HepG2 (cell line): ENCODE results near the gene ANKZF1. TPM values are rescaled to one million over a fixed set of nuclear protein-coding genes. Genes with fewer than 3 reads are reported as not detected.

Experiments used
- AGO1 ChIP-seq: fragments of 200-400 bp; formaldehyde crosslinking; IDR thresholded peaks from 2 replicates; pipeline ENCODE4 v1.6.1; 2017; ENCODE audit warnings: mild to moderate bottlenecking, low read depth, low read length, moderate library complexity; ENCODE audit not compliant: poor library complexity, severe bottlenecking
- DDIT3 ChIP-seq: sonication (generic); formaldehyde crosslinking; IDR thresholded peaks from 2 replicates; pipeline ENCODE4 v1.4.0; 2020; ENCODE audit warnings: mild to moderate bottlenecking, missing genetic modification reagents
- EZH2 ChIP-seq: conservative IDR thresholded peaks from 2 replicates; pipeline ENCODE4 v1.6.1; 2012; ENCODE audit warnings: mild to moderate bottlenecking, low read depth, low read length, moderate library complexity
- NR2F2 ChIP-seq: IDR thresholded peaks from 2 replicates; pipeline ENCODE4 v1.6.1; 2012; ENCODE audit warnings: low read depth, inconsistent platforms, borderline replicate concordance
- RBM39 ChIP-seq: fragments of 200-400 bp; formaldehyde crosslinking; IDR thresholded peaks from one replicate; pipeline ENCODE4 v1.6.1; 2018; ENCODE audit warnings: antibody characterized with exemption, mild to moderate bottlenecking, low read depth, low read length; ENCODE audit not compliant: poor library complexity, severe bottlenecking
- TCF7L2 ChIP-seq: IDR thresholded peaks from 2 replicates; pipeline ENCODE4 v1.6.1; 2011; ENCODE audit warnings: mild to moderate bottlenecking, low read depth, low read length, moderate library complexity
- TFDP2 ChIP-seq: sonication (generic); formaldehyde crosslinking; IDR thresholded peaks from 2 replicates; pipeline ENCODE4 v1.4.0; 2020; ENCODE audit warnings: missing genetic modification reagents
- THRA ChIP-seq: sonication (generic); formaldehyde crosslinking; IDR thresholded peaks from 2 replicates; pipeline ENCODE4 v1.4.0; 2020; ENCODE audit warnings: missing genetic modification reagents, borderline replicate concordance
- ZBTB21 ChIP-seq: sonication (generic); formaldehyde crosslinking; IDR thresholded peaks from 2 replicates; pipeline ENCODE4 v1.4.0; 2020; ENCODE audit warnings: missing genetic modification reagents
- ZNF180 ChIP-seq: sonication (generic); formaldehyde crosslinking; IDR thresholded peaks from 2 replicates; pipeline ENCODE4 v1.4.0; 2020; ENCODE audit warnings: low read depth, missing genetic modification reagents, borderline replicate concordance
- ZNF329 ChIP-seq: sonication (generic); formaldehyde crosslinking; IDR thresholded peaks from 2 replicates; pipeline ENCODE4 v1.9.0; 2021; ENCODE audit warnings: low read depth, mild to moderate bottlenecking, missing genetic modification reagents
- ZNF616 ChIP-seq: sonication (generic); formaldehyde crosslinking; IDR thresholded peaks from 2 replicates; pipeline ENCODE4 v1.5.0; 2020; ENCODE audit warnings: low read depth, mild to moderate bottlenecking, missing genetic modification reagents
- ZNF629 ChIP-seq: sonication (generic); formaldehyde crosslinking; conservative IDR thresholded peaks from 2 replicates; pipeline ENCODE4 v1.5.0; 2020; ENCODE audit warnings: missing genetic modification reagents
- ZNF652 ChIP-seq: IDR thresholded peaks from 2 replicates; pipeline ENCODE4 v1.6.1; 2016; ENCODE audit warnings: low read depth, borderline replicate concordance
- ZNF790 ChIP-seq: sonication (generic); formaldehyde crosslinking; IDR thresholded peaks from 2 replicates; pipeline ENCODE4 v1.8.0; 2022; ENCODE audit warnings: missing genetic modification reagents, mild to moderate bottlenecking, borderline replicate concordance
- polyA plus RNA-seq, 8 experiments: library from polyadenylated mRNA; depleted of rRNA in 3 of 8; stranded (reverse) in 7 of 8; unstranded in 1 of 8; fragments of >200 nt; fragmentation: Illumina TruSeq in 4 of 8; extraction: Trizol in 4 of 8; gene quantifications; 2 replicates each; pipeline versions ENCODE4 v1.2.1 to v1.2.3, GENCODE V29; 2011 to 2016; ENCODE audit warnings: low read depth in 4 of 8, missing spikeins in 1 of 8, mixed read lengths in 1 of 8; ENCODE audit not compliant: insufficient read depth in 1 of 8
- total RNA-seq, 5 experiments: library from RNA; depleted of rRNA; stranded (reverse); fragments of >200 nt; fragmentation: Illumina TruSeq; extraction: Trizol; gene quantifications; 2 replicates each; pipeline ENCODE4 v1.2.3, GENCODE V29; 2016; ENCODE audit warnings: low read depth in 1 of 5
- TF ChIP-seq, protein P1 (sequence below): sonication (generic); formaldehyde crosslinking; conservative IDR thresholded peaks from 2 replicates; pipeline ENCODE4 v1.4.0; 2020; ENCODE audit warnings: missing genetic modification reagents
- TF ChIP-seq, protein P2 (sequence below): IDR thresholded peaks from 2 replicates; pipeline ENCODE4 v1.6.1; 2018; ENCODE audit warnings: missing genetic modification reagents, mild to moderate bottlenecking, missing compliant biosample characterization
- TF ChIP-seq, protein P3 (sequence below): sonication (generic); formaldehyde crosslinking; conservative IDR thresholded peaks from 2 replicates; pipeline ENCODE4 v1.8.0; 2022; ENCODE audit warnings: low read depth, missing genetic modification reagents
- TF ChIP-seq, protein P4 (sequence below): sonication (generic); formaldehyde crosslinking; IDR thresholded peaks from 2 replicates; pipeline ENCODE4 v1.4.0; 2020; ENCODE audit warnings: missing genetic modification reagents

ANKZF1 gene
- total and polyA plus RNA-seq, 2 of the 13 experiments (the other 11 are each of a cell fraction or from before 2014, with no cell fraction given): 25.3 to 128 TPM

GRCh38 chr2:219245148-219245898 is 15.7 kb downstream of the ANKZF1 start, which contains the start of the genes GLB1L and STK16 (continued):
- TF ChIP-seq, protein P1, sequence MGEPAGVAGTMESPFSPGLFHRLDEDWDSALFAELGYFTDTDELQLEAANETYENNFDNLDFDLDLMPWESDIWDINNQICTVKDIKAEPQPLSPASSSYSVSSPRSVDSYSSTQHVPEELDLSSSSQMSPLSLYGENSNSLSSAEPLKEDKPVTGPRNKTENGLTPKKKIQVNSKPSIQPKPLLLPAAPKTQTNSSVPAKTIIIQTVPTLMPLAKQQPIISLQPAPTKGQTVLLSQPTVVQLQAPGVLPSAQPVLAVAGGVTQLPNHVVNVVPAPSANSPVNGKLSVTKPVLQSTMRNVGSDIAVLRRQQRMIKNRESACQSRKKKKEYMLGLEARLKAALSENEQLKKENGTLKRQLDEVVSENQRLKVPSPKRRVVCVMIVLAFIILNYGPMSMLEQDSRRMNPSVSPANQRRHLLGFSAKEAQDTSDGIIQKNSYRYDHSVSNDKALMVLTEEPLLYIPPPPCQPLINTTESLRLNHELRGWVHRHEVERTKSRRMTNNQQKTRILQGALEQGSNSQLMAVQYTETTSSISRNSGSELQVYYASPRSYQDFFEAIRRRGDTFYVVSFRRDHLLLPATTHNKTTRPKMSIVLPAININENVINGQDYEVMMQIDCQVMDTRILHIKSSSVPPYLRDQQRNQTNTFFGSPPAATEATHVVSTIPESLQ (CRISPR knock-in tag): 0 out of 2 replicates have a peak, but pooled peaks have one; percentile 61
- TF ChIP-seq DDIT3: no peak
- no peak for TF ChIP-seq ZNF616 (CRISPR knock-in tag)
- TF ChIP-seq ZBTB21 (CRISPR knock-in tag): peak; percentile 42; the same call in 1 of the 2 replicates
- TF ChIP-seq, protein P2, sequence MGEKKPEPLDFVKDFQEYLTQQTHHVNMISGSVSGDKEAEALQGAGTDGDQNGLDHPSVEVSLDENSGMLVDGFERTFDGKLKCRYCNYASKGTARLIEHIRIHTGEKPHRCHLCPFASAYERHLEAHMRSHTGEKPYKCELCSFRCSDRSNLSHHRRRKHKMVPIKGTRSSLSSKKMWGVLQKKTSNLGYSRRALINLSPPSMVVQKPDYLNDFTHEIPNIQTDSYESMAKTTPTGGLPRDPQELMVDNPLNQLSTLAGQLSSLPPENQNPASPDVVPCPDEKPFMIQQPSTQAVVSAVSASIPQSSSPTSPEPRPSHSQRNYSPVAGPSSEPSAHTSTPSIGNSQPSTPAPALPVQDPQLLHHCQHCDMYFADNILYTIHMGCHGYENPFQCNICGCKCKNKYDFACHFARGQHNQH: peak; percentile 94
- TF ChIP-seq TFDP2 (CRISPR knock-in tag): peak; percentile 65
- TF ChIP-seq, protein P3, sequence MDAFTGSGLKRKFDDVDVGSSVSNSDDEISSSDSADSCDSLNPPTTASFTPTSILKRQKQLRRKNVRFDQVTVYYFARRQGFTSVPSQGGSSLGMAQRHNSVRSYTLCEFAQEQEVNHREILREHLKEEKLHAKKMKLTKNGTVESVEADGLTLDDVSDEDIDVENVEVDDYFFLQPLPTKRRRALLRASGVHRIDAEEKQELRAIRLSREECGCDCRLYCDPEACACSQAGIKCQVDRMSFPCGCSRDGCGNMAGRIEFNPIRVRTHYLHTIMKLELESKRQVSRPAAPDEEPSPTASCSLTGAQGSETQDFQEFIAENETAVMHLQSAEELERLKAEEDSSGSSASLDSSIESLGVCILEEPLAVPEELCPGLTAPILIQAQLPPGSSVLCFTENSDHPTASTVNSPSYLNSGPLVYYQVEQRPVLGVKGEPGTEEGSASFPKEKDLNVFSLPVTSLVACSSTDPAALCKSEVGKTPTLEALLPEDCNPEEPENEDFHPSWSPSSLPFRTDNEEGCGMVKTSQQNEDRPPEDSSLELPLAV (CRISPR knock-in tag): no peak
- TF ChIP-seq ZNF790 (CRISPR knock-in tag): peak; percentile 66; the same call in 1 of the 2 replicates
- no peak for TF ChIP-seq ZNF652
- TF ChIP-seq TCF7L2: no peak
- peak; percentile 43 for TF ChIP-seq AGO1
- 0 out of 2 replicates have a peak, but pooled peaks have one; percentile 25 for TF ChIP-seq ZNF629 (CRISPR knock-in tag)
- peak; percentile 46; the same call in 1 of the 2 replicates for TF ChIP-seq NR2F2
- TF ChIP-seq EZH2: no peak
- TF ChIP-seq RBM39: peak; percentile 90
- TF ChIP-seq ZNF180: 0 out of 2 replicates have a peak, but pooled peaks have one; percentile 16
- TF ChIP-seq THRA (CRISPR knock-in tag): peak; percentile 92
- peak; percentile 73; the same call in 1 of the 2 replicates for TF ChIP-seq ZNF329 (CRISPR knock-in tag)
- TF ChIP-seq, protein P4, sequence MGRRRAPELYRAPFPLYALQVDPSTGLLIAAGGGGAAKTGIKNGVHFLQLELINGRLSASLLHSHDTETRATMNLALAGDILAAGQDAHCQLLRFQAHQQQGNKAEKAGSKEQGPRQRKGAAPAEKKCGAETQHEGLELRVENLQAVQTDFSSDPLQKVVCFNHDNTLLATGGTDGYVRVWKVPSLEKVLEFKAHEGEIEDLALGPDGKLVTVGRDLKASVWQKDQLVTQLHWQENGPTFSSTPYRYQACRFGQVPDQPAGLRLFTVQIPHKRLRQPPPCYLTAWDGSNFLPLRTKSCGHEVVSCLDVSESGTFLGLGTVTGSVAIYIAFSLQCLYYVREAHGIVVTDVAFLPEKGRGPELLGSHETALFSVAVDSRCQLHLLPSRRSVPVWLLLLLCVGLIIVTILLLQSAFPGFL (CRISPR knock-in tag): no peak
